NCI-H128 (cell line): ENCODE measurements around the gene MDM2.
"Not testable (repeated sequence)": the region's sequence is repeated elsewhere in the genome, so short reads cannot be mapped to it uniquely, and the experiment has no call there.

Experiments used
- DNase-seq: peaks from one replicate; lab custom pipeline; 2025; ENCODE audit not compliant: unreplicated experiment; lab: John Stamatoyannopoulos, UW

Gene MDM2

GRCh38 chr12:68824597-68825250 is 16.7 kb downstream of the MDM2 start:
- DNase-seq: no peak

- DNase-seq: no peak
Measured at GRCh38 chr12:68825569-68826217, 17.7 kb downstream of the MDM2 start.

- DNase-seq: no peak
Measured at GRCh38 chr12:68827895-68828671, 20.1 kb downstream of the MDM2 start.

GRCh38 chr12:68828672-68829068 is 20.7 kb downstream of the MDM2 start:
- DNase-seq: no peak

GRCh38 chr12:68831272-68831671 is 23.3 kb downstream of the MDM2 start:
- DNase-seq: no peak

- no peak for DNase-seq
Measured at GRCh38 chr12:68831751-68832503, 23.9 kb downstream of the MDM2 start.

- DNase-seq: no peak
Measured at GRCh38 chr12:68832504-68832867, 24.5 kb downstream of the MDM2 start.

- no peak for DNase-seq
Measured at GRCh38 chr12:68833508-68833907, 25.5 kb downstream of the MDM2 start.

- no peak for DNase-seq
Measured at GRCh38 chr12:68835333-68835908, 27.4 kb downstream of the MDM2 start.

GRCh38 chr12:68837215-68837614 is 29.2 kb downstream of the MDM2 start:
- no peak for DNase-seq

GRCh38 chr12:68838046-68838886 is 30.3 kb downstream of the MDM2 start:
- no peak for DNase-seq

- no peak for DNase-seq
Measured at GRCh38 chr12:68839183-68840147, 31.5 kb downstream of the MDM2 start.

GRCh38 chr12:68841175-68841574 is 33.2 kb downstream of the MDM2 start:
- DNase-seq: not testable (repeated sequence)

GRCh38 chr12:68841717-68842116 is 33.7 kb downstream of the MDM2 start:
- DNase-seq: no peak

- no peak for DNase-seq
Measured at GRCh38 chr12:68842123-68842522, 34.1 kb downstream of the MDM2 start.

GRCh38 chr12:68842784-68843567 is 35.0 kb downstream of the MDM2 start:
- DNase-seq: no peak

GRCh38 chr12:68844318-68844745 is 36.4 kb downstream of the MDM2 start:
- no peak for DNase-seq
